Hepatocyte (in vitro differentiated cells): ENCODE measurements around the gene SEC61B. TPM values are rescaled to one million over a fixed set of nuclear protein-coding genes. Genes with fewer than 3 reads are reported as not detected.

ENCODE experiments used
- DNase-seq: peaks from one replicate; pipeline ENCODE4 v3.0.0-alpha.2; 2016; ENCODE audit warnings: low spot score
- H2AFZ ChIP-seq: fragments of 200-600 bp; sonication (generic); 2 replicates; pipeline ENCODE4 v1.6.0; 2016; ENCODE audit warnings: antibody characterized with exemption, mild to moderate bottlenecking
- H3K27ac ChIP-seq: fragments of 200-600 bp; sonication (generic); 2 replicates; pipeline ENCODE4 v1.5.1; 2016; ENCODE audit warnings: mild to moderate bottlenecking
- H3K27me3 ChIP-seq: fragments of 200-600 bp; sonication (generic); 2 replicates; pipeline ENCODE4 v1.6.1; 2016
- H3K36me3 ChIP-seq: fragments of 200-600 bp; sonication (generic); replicated peaks from 2 replicates; pipeline ENCODE4 v1.5.1; 2016; ENCODE audit warnings: low read depth; ENCODE audit not compliant: insufficient read depth
- H3K4me1 ChIP-seq: fragments of 200-600 bp; sonication (generic); 2 replicates; pipeline ENCODE4 v1.5.1; 2016; ENCODE audit warnings: mild to moderate bottlenecking, moderate library complexity; ENCODE audit not compliant: insufficient read depth
- H3K4me2 ChIP-seq: fragments of 200-600 bp; sonication (generic); 2 replicates; pipeline ENCODE4 v1.6.0; 2016
- H3K4me3 ChIP-seq: fragments of 200-600 bp; sonication (generic); 2 replicates; pipeline ENCODE4 v1.5.1; 2016; ENCODE audit warnings: mild to moderate bottlenecking
- H3K79me2 ChIP-seq: fragments of 200-600 bp; sonication (generic); 2 replicates; pipeline ENCODE4 v1.6.0; 2017; ENCODE audit warnings: mild to moderate bottlenecking
- H3K9me2 ChIP-seq: fragments of 200-600 bp; sonication (generic); replicated peaks from 2 replicates; pipeline ENCODE4 v1.6.0; 2017; ENCODE audit warnings: mild to moderate bottlenecking; ENCODE audit not compliant: insufficient read depth
- H3K9me3 ChIP-seq: fragments of 200-600 bp; sonication (generic); 2 replicates; pipeline ENCODE4 v1.5.1; 2016; ENCODE audit warnings: low read depth, mild to moderate bottlenecking
- H4K20me1 ChIP-seq: fragments of 200-600 bp; sonication (generic); 2 replicates; pipeline ENCODE4 v1.6.0; 2016; ENCODE audit warnings: mild to moderate bottlenecking; ENCODE audit not compliant: insufficient read depth, poor library complexity, severe bottlenecking
- EZH2 ChIP-seq: fragments of 200-600 bp; sonication (generic); IDR thresholded peaks from 2 replicates; pipeline ENCODE4 v1.6.1; 2016; ENCODE audit warnings: antibody characterized with exemption, mild to moderate bottlenecking, borderline replicate concordance
- EZH2phosphoT487 ChIP-seq: fragments of 200-600 bp; sonication (generic); IDR thresholded peaks from one replicate; pipeline ENCODE4 v1.6.1; 2018; ENCODE audit warnings: antibody characterized with exemption, mild to moderate bottlenecking, low read depth, moderate library complexity; ENCODE audit not compliant: unreplicated experiment, severe bottlenecking
- WGBS: methylation state at CpG from one replicate; pipeline ENCODE4 v1.1.6; 2016; ENCODE audit warnings: low lambda C conversion rate; ENCODE audit errors: missing lambda C conversion rate; 5-methylcytosine and 5-hydroxymethylcytosine counted together
- polyA plus RNA-seq: library from polyadenylated mRNA; unstranded; fragments of >200 nt; fragmentation: Nextera tagmentation; extraction: Ambion mirVana; gene quantifications from 2 replicates; pipeline ENCODE4 v1.2.1, GENCODE V29; 2016
- total RNA-seq: library from RNA; depleted of rRNA; stranded (reverse); fragments of >200 nt; gene quantifications from 2 replicates; pipeline ENCODE4 v1.2.3, GENCODE V29; 2014
- TF ChIP-seq, protein P1 (sequence below): fragments of 200-600 bp; sonication (generic); IDR thresholded peaks from 2 replicates; pipeline ENCODE4 v1.5.1; 2016; ENCODE audit warnings: antibody characterized with exemption, mild to moderate bottlenecking; ENCODE audit not compliant: poor library complexity

Gene SEC61B
- total and polyA plus RNA-seq, 2 experiments from 2014 or later = 145 to 365 TPM

DNA sequence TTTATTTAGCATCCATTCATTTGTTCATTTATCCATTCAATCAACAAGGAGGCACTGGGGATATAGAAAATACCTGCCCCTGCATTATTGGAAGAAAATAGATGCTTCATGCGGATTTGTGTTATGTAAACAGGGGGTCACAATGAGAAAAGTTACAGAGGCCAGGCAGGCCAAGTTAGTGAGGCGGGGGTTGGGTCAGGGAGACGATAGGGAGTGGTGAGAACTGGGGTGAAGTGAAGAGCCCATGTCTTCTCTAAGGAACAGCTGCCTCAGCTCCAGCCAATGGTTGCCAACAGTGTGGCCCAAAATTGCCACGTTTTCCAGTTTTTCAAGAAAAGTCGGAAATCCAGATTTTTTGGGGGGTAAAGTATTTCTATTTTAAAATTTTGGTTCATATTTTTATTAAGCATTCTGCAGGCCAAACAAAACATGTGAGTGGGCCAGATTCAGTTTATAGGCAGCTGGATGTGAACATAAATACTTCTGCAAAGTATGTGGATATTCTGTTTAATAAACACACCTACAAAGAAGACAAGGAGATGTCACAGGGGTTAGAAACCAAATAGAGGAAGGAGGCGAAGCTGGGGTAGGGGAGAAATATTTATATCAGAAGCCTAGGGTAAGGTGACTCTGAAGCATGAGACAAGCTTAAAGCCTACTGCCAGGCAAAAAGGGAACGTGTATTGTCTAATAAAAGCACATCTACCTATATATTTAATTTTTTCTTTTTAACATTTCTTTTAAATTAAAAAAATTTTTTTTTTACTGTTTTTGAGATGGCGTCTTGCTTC lies 44.3 kb upstream of the SEC61B start:
- Histone ChIP-seq H3K36me3 (no peaks in the 10 kb centered on the region), H3K4me3 (no peak overlapping the region), H3K79me2 (no peaks in the 10 kb centered on the region), H3K4me1 (peaks cover 21% of the 10 kb centered on the region), H3K27me3 (no peaks in the 10 kb centered on the region), H3K9me2 (no peaks in the 10 kb centered on the region), H4K20me1 (no peaks in the 10 kb centered on the region), H3K4me2 (no peak overlapping the region), H3K27ac (no peak overlapping the region), H3K9me3 (no peaks in the 10 kb centered on the region), H2AFZ (no peak overlapping the region)
- no peak for TF ChIP-seq EZH2phosphoT487
- TF ChIP-seq, protein P1, sequence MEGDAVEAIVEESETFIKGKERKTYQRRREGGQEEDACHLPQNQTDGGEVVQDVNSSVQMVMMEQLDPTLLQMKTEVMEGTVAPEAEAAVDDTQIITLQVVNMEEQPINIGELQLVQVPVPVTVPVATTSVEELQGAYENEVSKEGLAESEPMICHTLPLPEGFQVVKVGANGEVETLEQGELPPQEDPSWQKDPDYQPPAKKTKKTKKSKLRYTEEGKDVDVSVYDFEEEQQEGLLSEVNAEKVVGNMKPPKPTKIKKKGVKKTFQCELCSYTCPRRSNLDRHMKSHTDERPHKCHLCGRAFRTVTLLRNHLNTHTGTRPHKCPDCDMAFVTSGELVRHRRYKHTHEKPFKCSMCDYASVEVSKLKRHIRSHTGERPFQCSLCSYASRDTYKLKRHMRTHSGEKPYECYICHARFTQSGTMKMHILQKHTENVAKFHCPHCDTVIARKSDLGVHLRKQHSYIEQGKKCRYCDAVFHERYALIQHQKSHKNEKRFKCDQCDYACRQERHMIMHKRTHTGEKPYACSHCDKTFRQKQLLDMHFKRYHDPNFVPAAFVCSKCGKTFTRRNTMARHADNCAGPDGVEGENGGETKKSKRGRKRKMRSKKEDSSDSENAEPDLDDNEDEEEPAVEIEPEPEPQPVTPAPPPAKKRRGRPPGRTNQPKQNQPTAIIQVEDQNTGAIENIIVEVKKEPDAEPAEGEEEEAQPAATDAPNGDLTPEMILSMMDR = no peak
- no peak for TF ChIP-seq EZH2
- WGBS = 92% methylated on average over 8 of the region's 8 CpGs
- no peak for DNase-seq

DNA sequence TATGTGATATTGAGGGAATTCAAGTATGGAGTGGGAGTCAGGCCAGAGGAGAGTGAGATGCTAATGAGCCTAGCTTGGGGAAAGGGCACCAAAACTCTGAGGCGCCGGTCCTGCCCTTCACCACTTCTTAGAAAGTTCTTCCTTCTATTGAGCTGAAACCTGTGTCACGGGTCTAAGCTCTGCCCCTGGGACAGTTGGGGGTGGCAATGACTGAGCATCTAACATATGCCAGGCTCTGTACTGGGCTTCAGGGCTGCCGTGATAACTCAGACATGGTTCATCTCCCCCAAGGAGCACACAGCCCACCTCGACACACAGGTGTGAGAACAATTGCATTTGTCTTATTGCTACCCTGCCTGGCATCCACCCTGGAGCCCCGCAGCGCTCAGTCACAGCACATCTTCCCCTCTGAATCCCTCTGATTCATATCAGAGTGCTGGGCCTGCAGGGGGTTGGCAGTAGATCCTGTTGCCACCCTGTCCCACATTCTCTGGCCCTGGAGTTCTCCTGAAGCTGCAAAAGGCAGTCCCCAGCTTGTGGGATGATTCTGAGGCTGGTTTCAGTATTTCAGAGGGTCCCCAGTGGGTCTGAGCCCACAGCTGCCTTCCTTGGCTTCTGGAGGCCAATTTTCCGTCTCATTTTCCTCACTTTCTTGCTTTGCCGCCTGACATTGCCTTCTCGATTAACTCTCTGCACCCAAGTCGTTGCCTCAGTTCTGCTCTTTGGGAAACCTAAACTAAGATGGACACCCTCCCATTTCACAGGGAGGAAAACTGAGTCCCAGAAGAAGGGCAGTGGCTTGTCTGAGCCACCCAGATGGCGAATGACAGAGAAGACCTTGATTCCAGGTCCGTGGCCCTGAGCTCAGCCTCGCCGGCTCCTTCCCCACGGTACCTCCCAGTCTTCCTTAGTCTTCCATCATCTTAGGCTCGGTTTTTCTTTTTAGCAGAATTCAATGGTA lies 42.9 kb upstream of the SEC61B start:
- H3K36me3 ChIP-seq = no peaks in the 10 kb centered on the region
- H3K4me2 ChIP-seq = no peak overlapping the region
- H3K9me2 ChIP-seq = no peaks in the 10 kb centered on the region
- H4K20me1 ChIP-seq = no peaks in the 10 kb centered on the region
- H3K27me3 ChIP-seq = no peaks in the 10 kb centered on the region
- no peak overlapping the region for H3K4me3 ChIP-seq
- H3K4me1 ChIP-seq = peaks cover 7% of the 10 kb centered on the region
- H3K9me3 ChIP-seq = no peaks in the 10 kb centered on the region
- H3K79me2 ChIP-seq = no peaks in the 10 kb centered on the region
- TF ChIP-seq, protein P1 = no peak
- TF ChIP-seq EZH2phosphoT487 (no peak), EZH2 (no peak)
- WGBS = 93% methylated on average over 17 of the region's 17 CpGs
- DNase-seq = no peak
- H2AFZ ChIP-seq = no peak overlapping the region
- H3K27ac ChIP-seq = no peak overlapping the region

DNA sequence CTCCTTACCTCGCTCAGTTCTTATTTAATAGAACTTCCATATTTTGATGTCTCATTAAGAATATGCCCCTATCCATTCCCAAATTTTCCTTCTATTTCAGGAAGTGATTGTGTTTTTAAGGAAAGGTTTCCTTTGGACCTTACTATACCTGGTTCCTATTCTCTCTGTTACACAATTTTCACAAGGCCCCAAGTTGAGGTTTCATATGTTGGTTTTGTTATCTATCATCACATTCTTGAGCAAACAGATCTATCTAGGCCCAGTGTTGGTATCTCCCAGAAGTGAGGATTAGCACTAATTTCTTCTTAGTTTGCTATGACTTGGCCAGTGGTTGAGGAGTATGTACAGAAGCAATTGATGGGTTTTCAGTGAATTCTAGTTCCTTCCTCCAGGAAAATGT lies 41.9 kb upstream of the SEC61B start:
- Histone ChIP-seq H3K4me3 (no peak overlapping the region), H2AFZ (no peak overlapping the region), H3K4me1 (peaks cover 7% of the 10 kb centered on the region), H3K27ac (no peak overlapping the region), H4K20me1 (no peaks in the 10 kb centered on the region), H3K9me3 (no peaks in the 10 kb centered on the region), H3K9me2 (no peaks in the 10 kb centered on the region), H3K79me2 (no peaks in the 10 kb centered on the region), H3K36me3 (no peaks in the 10 kb centered on the region), H3K4me2 (no peak overlapping the region), H3K27me3 (no peaks in the 10 kb centered on the region)
- no peak for DNase-seq
- TF ChIP-seq EZH2phosphoT487 (no peak), EZH2 (no peak)
- TF ChIP-seq, protein P1 = no peak
- 94% methylated on average over 1 of the region's 1 CpG for WGBS
